SK-N-SH treated with all-trans-retinoic acid at 6 μM for 48 hours (cell line): ENCODE data around the gene RREB1.

Experiments
- ATAC-seq: fragments of 200-7000 bp; cut with Tn5 transposase; 3 replicates; pipeline ENCODE4 v1.9.1; 2020; ENCODE audit warnings: mild to moderate bottlenecking, moderate library complexity
- ARNTL ChIP-seq: fragments of 450-650 bp; formaldehyde crosslinking; IDR thresholded peaks from 2 replicates; pipeline ENCODE4 v1.5.0; 2020; ENCODE audit warnings: low read depth, mild to moderate bottlenecking, moderate library complexity, borderline replicate concordance
- BACH2 ChIP-seq: fragments of 250-450 bp; sonication (Bioruptor Pico); IDR thresholded peaks from 2 replicates; pipeline ENCODE4 v1.9.0; 2021; ENCODE audit warnings: mild to moderate bottlenecking, borderline replicate concordance
- CSDC2 ChIP-seq: fragments of 250-450 bp; sonication (Bioruptor Pico); IDR thresholded peaks from 2 replicates; pipeline ENCODE4 v1.5.0; 2020; ENCODE audit warnings: mild to moderate bottlenecking, moderate library complexity
- ESRRG ChIP-seq: fragments of 250-450 bp; sonication (Bioruptor Pico); IDR thresholded peaks from 2 replicates; pipeline ENCODE4 v1.6.1; 2021; ENCODE audit warnings: mild to moderate bottlenecking
- GLIS3 ChIP-seq: fragments of 250-450 bp; sonication (Bioruptor Pico); IDR thresholded peaks from 2 replicates; pipeline ENCODE4 v1.5.0; 2020; ENCODE audit warnings: mild to moderate bottlenecking, moderate library complexity
- ISL1 ChIP-seq: fragments of 250-450 bp; sonication (Bioruptor Pico); IDR thresholded peaks from 2 replicates; pipeline ENCODE4 v2.1.2; 2022; ENCODE audit warnings: mild to moderate bottlenecking, moderate library complexity
- OSR1 ChIP-seq: fragments of 250-450 bp; sonication (Bioruptor Pico); IDR thresholded peaks from 2 replicates; pipeline ENCODE4 v1.8.0; 2022; ENCODE audit warnings: moderate library complexity, mild to moderate bottlenecking, inconsistent platforms
- PPARA ChIP-seq: fragments of 250-450 bp; sonication (Bioruptor Pico); IDR thresholded peaks from 2 replicates; pipeline ENCODE4 v1.5.0; 2020; ENCODE audit warnings: mild to moderate bottlenecking, borderline replicate concordance
- RARB ChIP-seq: fragments of 250-450 bp; sonication (Bioruptor Pico); IDR thresholded peaks from 2 replicates; pipeline ENCODE4 v1.8.0; 2021; ENCODE audit warnings: mild to moderate bottlenecking, moderate library complexity
- SNAI2 ChIP-seq: fragments of 250-450 bp; sonication (Bioruptor Pico); IDR thresholded peaks from 2 replicates; pipeline ENCODE4 v1.5.0; 2020; ENCODE audit warnings: mild to moderate bottlenecking, moderate library complexity
- TCF4 ChIP-seq: fragments of 250-450 bp; sonication (Bioruptor Pico); IDR thresholded peaks from 2 replicates; pipeline ENCODE4 v1.8.0; 2021; ENCODE audit warnings: mild to moderate bottlenecking, moderate library complexity, borderline replicate concordance
- TOX ChIP-seq: fragments of 250-450 bp; sonication (Bioruptor Pico); IDR thresholded peaks from 2 replicates; pipeline ENCODE4 v1.8.0; 2021; ENCODE audit warnings: mild to moderate bottlenecking, moderate library complexity, borderline replicate concordance
- ZC3H10 ChIP-seq: fragments of 250-450 bp; sonication (Bioruptor Pico); IDR thresholded peaks from 2 replicates; pipeline ENCODE4 v1.5.1; 2021; ENCODE audit warnings: mild to moderate bottlenecking, moderate library complexity
- ZFP3 ChIP-seq: fragments of 250-450 bp; sonication (Bioruptor Pico); IDR thresholded peaks from 2 replicates; pipeline ENCODE4 v1.5.0; 2020; ENCODE audit warnings: mild to moderate bottlenecking, moderate library complexity
- ZFP30 ChIP-seq: fragments of 450-650 bp; formaldehyde crosslinking; IDR thresholded peaks from 2 replicates; pipeline ENCODE4 v1.5.0; 2022; ENCODE audit warnings: mild to moderate bottlenecking, moderate library complexity
- ZNF8 ChIP-seq: fragments of 450-650 bp; formaldehyde crosslinking; IDR thresholded peaks from 2 replicates; pipeline ENCODE4 v1.5.0; 2020; ENCODE audit warnings: mild to moderate bottlenecking, moderate library complexity
- TF ChIP-seq, protein P1 (sequence below): fragments of 250-450 bp; sonication (Bioruptor Pico); IDR thresholded peaks from 2 replicates; pipeline ENCODE4 v1.5.1; 2020; ENCODE audit warnings: low read depth, mild to moderate bottlenecking, moderate library complexity
- TF ChIP-seq, protein P2 (sequence below): fragments of 250-450 bp; sonication (Bioruptor Pico); IDR thresholded peaks from 2 replicates; pipeline ENCODE4 v1.5.1; 2021; ENCODE audit warnings: mild to moderate bottlenecking, moderate library complexity
- TF ChIP-seq, protein P3 (sequence below): fragments of 250-450 bp; sonication (Bioruptor Pico); IDR thresholded peaks from 2 replicates; pipeline ENCODE4 v1.8.0; 2020; ENCODE audit warnings: mild to moderate bottlenecking, moderate library complexity, borderline replicate concordance
- TF ChIP-seq, protein P4 (sequence below): fragments of 250-450 bp; sonication (Bioruptor Pico); IDR thresholded peaks from 2 replicates; pipeline ENCODE4 v1.8.0; 2021; ENCODE audit warnings: low read depth, mild to moderate bottlenecking, moderate library complexity, borderline replicate concordance
- TF ChIP-seq, protein P5 (sequence below): fragments of 250-450 bp; sonication (Bioruptor Pico); IDR thresholded peaks from 2 replicates; pipeline ENCODE4 v1.5.0; 2020; ENCODE audit warnings: mild to moderate bottlenecking, moderate library complexity

RREB1 gene

DNA sequence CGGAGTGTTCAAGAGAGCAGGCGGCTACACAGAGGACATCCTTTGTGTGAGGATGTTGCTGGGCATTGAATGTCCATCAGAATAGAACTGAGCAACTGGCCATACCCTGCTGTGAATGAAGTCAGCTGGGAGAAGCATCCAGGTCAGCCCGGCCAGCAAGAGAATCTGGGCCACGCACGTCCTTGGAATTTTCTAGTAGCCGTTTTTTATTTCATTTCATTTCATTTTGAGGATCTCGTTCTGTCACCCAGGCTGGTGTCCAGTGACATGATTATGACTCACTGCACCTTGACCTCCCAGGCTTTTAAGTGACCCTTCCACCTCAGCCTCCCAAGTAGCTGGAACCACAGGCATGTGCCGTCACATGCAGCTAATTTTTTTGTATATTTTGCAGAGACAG, 107.4 kb downstream of the RREB1 start:
- TF ChIP-seq PPARA = no peak
- TF ChIP-seq, protein P1, sequence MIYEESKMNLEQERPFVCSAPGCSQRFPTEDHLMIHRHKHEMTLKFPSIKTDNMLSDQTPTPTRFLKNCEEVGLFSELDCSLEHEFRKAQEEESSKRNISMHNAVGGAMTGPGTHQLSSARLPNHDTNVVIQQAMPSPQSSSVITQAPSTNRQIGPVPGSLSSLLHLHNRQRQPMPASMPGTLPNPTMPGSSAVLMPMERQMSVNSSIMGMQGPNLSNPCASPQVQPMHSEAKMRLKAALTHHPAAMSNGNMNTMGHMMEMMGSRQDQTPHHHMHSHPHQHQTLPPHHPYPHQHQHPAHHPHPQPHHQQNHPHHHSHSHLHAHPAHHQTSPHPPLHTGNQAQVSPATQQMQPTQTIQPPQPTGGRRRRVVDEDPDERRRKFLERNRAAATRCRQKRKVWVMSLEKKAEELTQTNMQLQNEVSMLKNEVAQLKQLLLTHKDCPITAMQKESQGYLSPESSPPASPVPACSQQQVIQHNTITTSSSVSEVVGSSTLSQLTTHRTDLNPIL (CRISPR knock-in tag) = no peak
- TF ChIP-seq OSR1 = no peak
- TF ChIP-seq ZFP3 (CRISPR knock-in tag) = no peak
- no peak for TF ChIP-seq ARNTL (CRISPR knock-in tag)
- TF ChIP-seq TCF4 (CRISPR knock-in tag) = no peak
- no peak for TF ChIP-seq RARB (CRISPR knock-in tag)
- TF ChIP-seq, protein P2, sequence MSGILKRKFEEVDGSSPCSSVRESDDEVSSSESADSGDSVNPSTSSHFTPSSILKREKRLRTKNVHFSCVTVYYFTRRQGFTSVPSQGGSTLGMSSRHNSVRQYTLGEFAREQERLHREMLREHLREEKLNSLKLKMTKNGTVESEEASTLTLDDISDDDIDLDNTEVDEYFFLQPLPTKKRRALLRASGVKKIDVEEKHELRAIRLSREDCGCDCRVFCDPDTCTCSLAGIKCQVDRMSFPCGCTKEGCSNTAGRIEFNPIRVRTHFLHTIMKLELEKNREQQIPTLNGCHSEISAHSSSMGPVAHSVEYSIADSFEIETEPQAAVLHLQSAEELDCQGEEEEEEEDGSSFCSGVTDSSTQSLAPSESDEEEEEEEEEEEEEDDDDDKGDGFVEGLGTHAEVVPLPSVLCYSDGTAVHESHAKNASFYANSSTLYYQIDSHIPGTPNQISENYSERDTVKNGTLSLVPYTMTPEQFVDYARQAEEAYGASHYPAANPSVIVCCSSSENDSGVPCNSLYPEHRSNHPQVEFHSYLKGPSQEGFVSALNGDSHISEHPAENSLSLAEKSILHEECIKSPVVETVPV (CRISPR knock-in tag) = no peak
- no peak for TF ChIP-seq ZNF8 (CRISPR knock-in tag)
- TF ChIP-seq TOX (CRISPR knock-in tag) = no peak
- no peak for TF ChIP-seq ZC3H10 (CRISPR knock-in tag)
- TF ChIP-seq BACH2 (CRISPR knock-in tag) = no peak
- no peak for ATAC-seq

DNA sequence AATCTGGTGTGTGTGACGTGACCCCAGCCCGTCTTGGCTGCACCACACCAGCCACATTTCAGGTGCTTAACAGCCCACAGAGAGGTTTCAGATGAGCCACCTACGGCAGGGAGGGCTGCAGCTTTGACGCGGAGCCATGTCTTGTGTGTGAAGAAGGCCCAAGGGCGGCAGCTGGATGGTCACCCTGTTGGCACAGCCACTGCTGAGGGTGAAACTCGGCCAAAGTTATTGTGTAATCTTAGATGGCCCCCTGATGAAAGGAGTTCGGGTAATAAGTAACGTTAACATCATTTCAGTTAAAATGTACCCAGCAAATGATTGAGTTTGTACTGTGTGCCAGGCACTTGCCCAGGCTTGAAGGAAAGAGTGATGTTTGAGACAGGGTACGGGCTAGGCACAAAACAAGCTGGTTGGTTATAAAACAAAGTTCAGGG, 108.1 kb downstream of the RREB1 start:
- TF ChIP-seq CSDC2 (CRISPR knock-in tag) = no peak
- no peak for TF ChIP-seq PPARA
- TF ChIP-seq TCF4 (CRISPR knock-in tag) = no peak
- TF ChIP-seq, protein P2 (CRISPR knock-in tag) = no peak
- TF ChIP-seq ESRRG = no peak
- TF ChIP-seq, protein P1 (CRISPR knock-in tag) = no peak
- no peak for TF ChIP-seq ZNF8 (CRISPR knock-in tag)
- no peak for TF ChIP-seq SNAI2 (CRISPR knock-in tag)
- TF ChIP-seq ZC3H10 (CRISPR knock-in tag) = no peak
- TF ChIP-seq ZFP30 = no peak
- TF ChIP-seq, protein P3, sequence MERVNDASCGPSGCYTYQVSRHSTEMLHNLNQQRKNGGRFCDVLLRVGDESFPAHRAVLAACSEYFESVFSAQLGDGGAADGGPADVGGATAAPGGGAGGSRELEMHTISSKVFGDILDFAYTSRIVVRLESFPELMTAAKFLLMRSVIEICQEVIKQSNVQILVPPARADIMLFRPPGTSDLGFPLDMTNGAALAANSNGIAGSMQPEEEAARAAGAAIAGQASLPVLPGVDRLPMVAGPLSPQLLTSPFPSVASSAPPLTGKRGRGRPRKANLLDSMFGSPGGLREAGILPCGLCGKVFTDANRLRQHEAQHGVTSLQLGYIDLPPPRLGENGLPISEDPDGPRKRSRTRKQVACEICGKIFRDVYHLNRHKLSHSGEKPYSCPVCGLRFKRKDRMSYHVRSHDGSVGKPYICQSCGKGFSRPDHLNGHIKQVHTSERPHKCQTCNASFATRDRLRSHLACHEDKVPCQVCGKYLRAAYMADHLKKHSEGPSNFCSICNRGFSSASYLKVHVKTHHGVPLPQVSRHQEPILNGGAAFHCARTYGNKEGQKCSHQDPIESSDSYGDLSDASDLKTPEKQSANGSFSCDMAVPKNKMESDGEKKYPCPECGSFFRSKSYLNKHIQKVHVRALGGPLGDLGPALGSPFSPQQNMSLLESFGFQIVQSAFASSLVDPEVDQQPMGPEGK (CRISPR knock-in tag) = no peak
- ATAC-seq = no peak

DNA sequence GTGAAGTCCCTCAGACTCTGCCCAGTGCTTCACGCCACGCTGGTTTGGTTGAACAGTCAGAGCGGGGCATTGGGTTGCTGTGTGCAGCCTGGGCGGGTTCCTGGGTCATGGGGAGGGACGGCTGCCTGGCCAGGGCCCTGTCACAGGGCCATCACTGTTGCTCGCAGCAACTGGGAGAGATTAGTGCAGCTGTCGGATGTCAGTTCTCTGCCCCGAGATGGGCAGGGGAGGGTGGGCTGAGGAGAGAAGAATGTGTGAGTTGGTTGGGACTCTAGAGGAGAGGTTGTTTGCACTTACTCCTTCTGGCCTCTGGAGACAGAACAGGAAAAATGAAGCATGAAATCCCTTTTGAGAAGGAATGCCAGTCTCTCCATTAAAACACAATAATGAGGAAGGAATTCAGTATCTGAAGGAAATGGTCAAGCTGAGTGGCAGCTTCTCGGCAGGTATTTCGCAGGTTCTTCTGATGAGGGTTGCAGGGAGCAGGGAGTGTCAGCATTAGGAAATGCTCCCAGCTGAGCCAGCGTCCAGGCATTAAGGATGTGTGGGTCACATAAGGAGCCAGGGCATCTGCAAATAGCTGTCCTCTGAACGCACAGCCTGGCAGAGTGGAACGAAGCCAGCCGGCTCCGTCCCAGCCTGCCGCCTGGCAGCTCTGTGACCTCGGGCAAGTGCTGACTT, 109.3 kb downstream of the RREB1 start:
- ATAC-seq = peak; percentile 73
- TF ChIP-seq ZFP3 (CRISPR knock-in tag) (no peak), ARNTL (CRISPR knock-in tag) (no peak), GLIS3 (CRISPR knock-in tag) (no peak), ZFP30 (no peak), BACH2 (CRISPR knock-in tag) (no peak), ZC3H10 (CRISPR knock-in tag) (no peak), TCF4 (CRISPR knock-in tag) (no peak), SNAI2 (CRISPR knock-in tag) (no peak), TOX (CRISPR knock-in tag) (no peak), ISL1 (CRISPR knock-in tag) (no peak), OSR1 (no peak)
- TF ChIP-seq, protein P2 (CRISPR knock-in tag) = no peak
- TF ChIP-seq, protein P4, sequence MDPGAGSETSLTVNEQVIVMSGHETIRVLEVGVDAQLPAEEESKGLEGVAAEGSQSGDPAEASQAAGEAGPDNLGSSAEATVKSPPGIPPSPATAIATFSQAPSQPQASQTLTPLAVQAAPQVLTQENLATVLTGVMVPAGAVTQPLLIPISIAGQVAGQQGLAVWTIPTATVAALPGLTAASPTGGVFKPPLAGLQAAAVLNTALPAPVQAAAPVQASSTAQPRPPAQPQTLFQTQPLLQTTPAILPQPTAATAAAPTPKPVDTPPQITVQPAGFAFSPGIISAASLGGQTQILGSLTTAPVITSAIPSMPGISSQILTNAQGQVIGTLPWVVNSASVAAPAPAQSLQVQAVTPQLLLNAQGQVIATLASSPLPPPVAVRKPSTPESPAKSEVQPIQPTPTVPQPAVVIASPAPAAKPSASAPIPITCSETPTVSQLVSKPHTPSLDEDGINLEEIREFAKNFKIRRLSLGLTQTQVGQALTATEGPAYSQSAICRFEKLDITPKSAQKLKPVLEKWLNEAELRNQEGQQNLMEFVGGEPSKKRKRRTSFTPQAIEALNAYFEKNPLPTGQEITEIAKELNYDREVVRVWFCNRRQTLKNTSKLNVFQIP (CRISPR knock-in tag) = no peak
- TF ChIP-seq, protein P5, sequence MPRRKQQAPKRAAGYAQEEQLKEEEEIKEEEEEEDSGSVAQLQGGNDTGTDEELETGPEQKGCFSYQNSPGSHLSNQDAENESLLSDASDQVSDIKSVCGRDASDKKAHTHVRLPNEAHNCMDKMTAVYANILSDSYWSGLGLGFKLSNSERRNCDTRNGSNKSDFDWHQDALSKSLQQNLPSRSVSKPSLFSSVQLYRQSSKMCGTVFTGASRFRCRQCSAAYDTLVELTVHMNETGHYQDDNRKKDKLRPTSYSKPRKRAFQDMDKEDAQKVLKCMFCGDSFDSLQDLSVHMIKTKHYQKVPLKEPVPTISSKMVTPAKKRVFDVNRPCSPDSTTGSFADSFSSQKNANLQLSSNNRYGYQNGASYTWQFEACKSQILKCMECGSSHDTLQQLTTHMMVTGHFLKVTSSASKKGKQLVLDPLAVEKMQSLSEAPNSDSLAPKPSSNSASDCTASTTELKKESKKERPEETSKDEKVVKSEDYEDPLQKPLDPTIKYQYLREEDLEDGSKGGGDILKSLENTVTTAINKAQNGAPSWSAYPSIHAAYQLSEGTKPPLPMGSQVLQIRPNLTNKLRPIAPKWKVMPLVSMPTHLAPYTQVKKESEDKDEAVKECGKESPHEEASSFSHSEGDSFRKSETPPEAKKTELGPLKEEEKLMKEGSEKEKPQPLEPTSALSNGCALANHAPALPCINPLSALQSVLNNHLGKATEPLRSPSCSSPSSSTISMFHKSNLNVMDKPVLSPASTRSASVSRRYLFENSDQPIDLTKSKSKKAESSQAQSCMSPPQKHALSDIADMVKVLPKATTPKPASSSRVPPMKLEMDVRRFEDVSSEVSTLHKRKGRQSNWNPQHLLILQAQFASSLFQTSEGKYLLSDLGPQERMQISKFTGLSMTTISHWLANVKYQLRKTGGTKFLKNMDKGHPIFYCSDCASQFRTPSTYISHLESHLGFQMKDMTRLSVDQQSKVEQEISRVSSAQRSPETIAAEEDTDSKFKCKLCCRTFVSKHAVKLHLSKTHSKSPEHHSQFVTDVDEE (CRISPR knock-in tag) = no peak
